ENCODE measurements around the gene MLLT3.
"Not testable (repeated sequence)": the region's sequence is repeated elsewhere in the genome, so short reads cannot be mapped to it uniquely, and the experiment has no call there.

MLLT3 gene

GRCh38 chr9:20659474-20659967 lies 37.2 kb upstream of the MLLT3 start:
- TF ChIP-seq CTCF (IDR thresholded peaks at IDR 0.05; ENCODE audit: insufficient read depth, low read length, missing control alignments), result no peak
- DNase-seq (ENCODE audit: low read depth, low spot score), result no peak
- H3K4me3 ChIP-seq (ENCODE audit: low read depth, low read length), result no peak overlapping the region
- ChIA-PET POLR2A (no interaction called here), CTCF (no interaction called here)

DNA sequence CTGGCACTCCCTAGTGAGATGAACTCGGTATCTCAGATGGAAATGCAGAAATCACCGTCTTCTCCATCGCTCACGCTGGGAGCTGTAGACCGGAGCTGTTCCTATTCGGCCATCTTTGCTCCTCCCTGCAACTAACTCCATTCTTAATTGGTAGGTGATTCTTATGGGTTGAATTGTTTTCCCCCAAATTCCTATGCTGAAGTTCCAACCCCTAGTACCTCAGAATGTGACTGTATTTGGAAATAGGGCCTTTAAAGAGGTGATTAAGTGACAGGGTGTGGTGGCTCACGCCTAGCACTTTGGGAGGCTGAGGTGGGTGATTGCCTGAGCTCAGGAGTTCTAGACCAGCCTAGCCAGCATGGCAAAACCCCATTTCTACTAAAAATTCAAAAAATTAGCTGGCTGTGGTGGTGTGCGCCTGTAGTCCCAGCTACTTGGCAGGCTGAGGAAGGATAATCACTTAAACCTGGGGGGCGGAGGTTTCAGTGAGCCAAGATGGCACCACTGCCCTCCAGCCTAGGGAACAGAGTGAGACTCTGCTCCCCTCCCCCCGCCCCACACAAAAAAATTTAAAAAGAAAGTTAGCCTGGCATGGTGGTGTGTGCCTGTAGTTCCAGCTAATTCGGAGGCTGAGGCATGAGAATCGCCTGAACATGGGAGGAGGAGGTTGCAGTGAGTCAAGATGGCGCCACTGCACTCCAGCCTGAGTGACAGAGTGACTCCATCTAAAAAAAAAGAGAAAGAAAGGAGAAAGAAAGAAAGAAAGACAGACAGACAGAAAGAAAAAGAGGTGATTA lies 36.6 kb upstream of the MLLT3 start:
- ChIA-PET CTCF (no interaction called here), POLR2A (no interaction called here)
- no peak for DNase-seq (ENCODE audit: low read depth, low spot score)
- H3K4me3 ChIP-seq (ENCODE audit: low read depth, low read length), result peak overlapping the region; percentile 36
- TF ChIP-seq CTCF (IDR thresholded peaks at IDR 0.05; ENCODE audit: insufficient read depth, low read length, missing control alignments), result no peak

DNA sequence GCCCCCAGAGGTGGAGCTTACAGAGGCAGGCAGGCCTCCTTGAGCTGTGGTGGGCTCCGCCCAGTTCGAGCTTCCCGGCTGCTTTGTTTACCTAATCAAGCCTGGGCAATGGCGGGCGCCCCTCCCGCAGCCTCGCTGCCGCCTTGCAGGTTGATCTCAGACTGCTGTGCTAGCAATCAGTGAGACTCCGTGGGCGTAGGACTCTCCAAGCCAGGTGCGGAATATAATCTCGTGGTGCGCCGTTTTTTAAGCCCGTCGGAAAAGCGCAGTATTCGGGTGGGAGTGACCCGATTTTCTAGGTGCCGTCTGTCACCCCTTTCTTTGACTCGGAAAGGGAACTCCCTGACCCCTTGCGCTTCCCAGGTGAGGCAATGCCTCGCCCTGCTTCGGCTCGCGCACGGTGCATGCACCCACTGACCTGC lies 36.0 kb upstream of the MLLT3 start:
- DNase-seq (ENCODE audit: low read depth, low spot score); CTCF ChIA-PET; POLR2A ChIA-PET: not testable (repeated sequence)
- H3K4me3 ChIP-seq (ENCODE audit: low read depth, low read length), result peak overlapping the region; percentile 40

- no peak for DNase-seq (ENCODE audit: low read depth, low spot score)
- no peak for TF ChIP-seq CTCF (IDR thresholded peaks at IDR 0.05; ENCODE audit: insufficient read depth, low read length, missing control alignments)
- ChIA-PET CTCF (interaction anchor here (1.4 kb wide), 1 partner anchor 27 kb away, joined by 4 read pairs; no protein-coding TSS in a partner anchor), POLR2A (no interaction called here)
- H3K4me3 ChIP-seq (ENCODE audit: low read depth, low read length), result no peak overlapping the region
Measured at GRCh38 chr9:20651939-20652338, 29.6 kb upstream of the MLLT3 start.

DNA sequence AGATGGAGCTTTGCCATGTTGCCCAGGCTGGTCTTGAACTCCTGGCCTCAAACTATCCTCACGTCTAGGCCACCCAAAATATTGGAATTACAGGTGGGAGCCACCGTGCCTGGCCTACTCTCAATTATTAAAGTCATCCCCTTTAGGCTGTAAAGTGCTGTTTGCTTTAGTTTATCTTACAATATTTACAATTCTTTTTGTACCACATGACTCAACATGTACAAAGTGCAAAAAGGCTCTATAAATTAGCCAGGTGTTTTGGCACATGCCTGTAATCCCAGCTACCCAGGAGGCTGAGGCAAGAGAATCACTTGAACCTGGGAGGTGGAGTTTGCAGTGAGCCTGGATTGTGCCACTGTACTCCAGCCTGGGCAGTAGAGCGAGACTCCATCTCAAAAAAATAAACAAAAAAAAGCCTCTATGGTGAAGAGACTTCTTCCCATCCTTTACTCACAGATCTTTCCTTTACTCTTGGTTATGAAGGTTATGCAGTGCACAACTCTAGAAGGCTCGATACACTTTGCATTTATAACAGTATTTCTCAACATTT lies 28.5 kb upstream of the MLLT3 start:
- H3K4me3 ChIP-seq (ENCODE audit: low read depth, low read length), result no peak overlapping the region
- no peak for DNase-seq (ENCODE audit: low read depth, low spot score)
- ChIA-PET POLR2A (no interaction called here), CTCF (interaction anchor here (0.7 kb wide), 1 partner anchor 291 kb away, joined by 3 read pairs; no protein-coding TSS in a partner anchor)
- TF ChIP-seq CTCF (IDR thresholded peaks at IDR 0.05; ENCODE audit: insufficient read depth, low read length, missing control alignments), result no peak

DNA sequence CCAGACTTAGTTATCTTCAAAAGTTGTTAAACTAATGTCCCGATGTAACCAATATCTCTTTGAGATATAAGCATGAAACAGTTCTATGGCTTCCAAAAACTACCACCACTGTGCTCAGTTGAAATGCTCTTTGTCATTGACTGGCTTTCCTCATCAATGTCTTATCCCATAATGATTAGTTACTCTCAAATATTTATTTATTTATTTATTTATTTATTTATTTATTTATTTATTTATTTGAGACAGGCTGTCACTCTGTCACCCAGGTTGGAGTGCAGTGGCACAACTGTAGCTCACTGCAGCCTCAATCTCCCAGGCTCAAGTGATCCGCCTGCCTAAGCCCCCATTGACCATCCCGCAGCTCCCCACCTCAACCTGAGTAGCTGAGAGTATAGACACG lies 28.0 kb upstream of the MLLT3 start:
- ChIA-PET POLR2A (no interaction called here), CTCF (interaction anchor here (0.8 to 1.4 kb wide), 2 partner anchors 10 to 291 kb away, joined by 3 read pairs; no protein-coding TSS in a partner anchor)
- no peak for TF ChIP-seq CTCF (IDR thresholded peaks at IDR 0.05; ENCODE audit: insufficient read depth, low read length, missing control alignments)
- no peak overlapping the region for H3K4me3 ChIP-seq (ENCODE audit: low read depth, low read length)
- no peak for DNase-seq (ENCODE audit: low read depth, low spot score)

Data from AG04449 (cell line).